ENCODE measurements around the gene CDH4.
"Not testable (repeated sequence)": the region's sequence is repeated elsewhere in the genome, so short reads cannot be mapped to it uniquely, and the experiment has no call there.

Gene CDH4

GRCh38 chr20:61980647-61981583 lies 728.9 kb downstream of the CDH4 start:
- DNase-seq (ENCODE audit: low spot score): peak; percentile 42

GRCh38 chr20:61981691-61982090 lies 729.6 kb downstream of the CDH4 start:
- DNase-seq (ENCODE audit: low spot score): not testable (repeated sequence)

- DNase-seq (ENCODE audit: low spot score): no peak
These were observed 730.3 kb downstream of the CDH4 start for GRCh38 chr20:61982191-61982950.

GRCh38 chr20:61982951-61983315 lies 730.9 kb downstream of the CDH4 start:
- no peak for DNase-seq (ENCODE audit: low spot score)

GRCh38 chr20:61983965-61984364 lies 731.9 kb downstream of the CDH4 start:
- no peak for DNase-seq (ENCODE audit: low spot score)

GRCh38 chr20:61984431-61984830 lies 732.4 kb downstream of the CDH4 start:
- not testable (repeated sequence) for DNase-seq (ENCODE audit: low spot score)

GRCh38 chr20:61985096-61985495 lies 733.0 kb downstream of the CDH4 start:
- DNase-seq (ENCODE audit: low spot score): no peak

GRCh38 chr20:61986762-61987321 lies 734.8 kb downstream of the CDH4 start:
- DNase-seq (ENCODE audit: low spot score): no peak

GRCh38 chr20:61988665-61989064 lies 736.6 kb downstream of the CDH4 start:
- DNase-seq (ENCODE audit: low spot score): no peak

GRCh38 chr20:61989741-61990140 lies 737.7 kb downstream of the CDH4 start:
- DNase-seq (ENCODE audit: low spot score): no peak
